Skeletal muscle tissue (tissue), 4 donors: ENCODE measurements around the gene FGF12. TPM values are rescaled to one million over a fixed set of nuclear protein-coding genes. Genes with fewer than 3 reads are reported as not detected.
"Not testable (repeated sequence)": the region's sequence is repeated elsewhere in the genome, so short reads cannot be mapped to it uniquely, and the experiment has no call there.

ENCODE experiments used
- H3K27ac ChIP-seq: one replicate; pipeline ENCODE4 v1.7.0; 2013; ENCODE audit warnings: mild to moderate bottlenecking, low read depth, low read length, inconsistent platforms
- H3K27me3 ChIP-seq, 3 donors: one replicate each; pipeline ENCODE4 v1.7.0; 2013; ENCODE audit warnings: low read length in 3 of 3; ENCODE audit not compliant: control insufficient read depth in 3 of 3, insufficient read depth in 3 of 3
- H3K36me3 ChIP-seq, 3 donors: one replicate each; pipeline ENCODE4 v1.7.0; 2013; ENCODE audit warnings: low read length in 3 of 3; ENCODE audit not compliant: control insufficient read depth in 3 of 3, insufficient read depth in 3 of 3
- H3K4me1 ChIP-seq, 3 donors: one replicate each; pipeline ENCODE4 v1.7.0; 2013; ENCODE audit warnings: low read length in 3 of 3, mild to moderate bottlenecking in 3 of 3; ENCODE audit not compliant: control insufficient read depth in 3 of 3, insufficient read depth in 3 of 3
- H3K4me3 ChIP-seq, 3 donors: one replicate each; pipeline ENCODE4 v1.7.0; 2013; ENCODE audit warnings: low read length in 3 of 3
- H3K9ac ChIP-seq, 3 donors: one replicate each; pipeline ENCODE4 v1.7.0; 2013; ENCODE audit warnings: low read length in 3 of 3, mild to moderate bottlenecking in 3 of 3, moderate library complexity in 2 of 3, low read depth in 1 of 3
- H3K9me3 ChIP-seq, 3 donors: one replicate each; pipeline ENCODE4 v1.7.0; 2013; ENCODE audit warnings: low read length in 3 of 3; ENCODE audit not compliant: control insufficient read depth in 3 of 3
- total RNA-seq: library from RNA; depleted of rRNA; stranded (reverse); fragments of >200 nt; gene quantifications from one replicate; pipeline ENCODE4 v1.2.3, GENCODE V29; 2014
- donor health status: Osteomylitis.

FGF12 gene
- total RNA-seq, 1 donor from 2014 or later = 2.1 TPM

- Histone ChIP-seq H3K4me1 (no peaks in the 10 kb centered on the region), H3K9ac (no peak overlapping the region), H3K4me3 (no peak overlapping the region), H3K36me3 (no peaks in the 10 kb centered on the region), H3K27ac (no peak overlapping the region), H3K27me3 (no peaks in the 10 kb centered on the region), H3K9me3 (no peaks in the 10 kb centered on the region)
Observed at GRCh38 chr3:192737506-192737905, 10.2 kb upstream of the FGF12 start.

- H3K27me3 ChIP-seq = peaks cover 0 to 3% (median 2%) of the 10 kb centered on the region in 3 donors
- H3K4me3 ChIP-seq = no peak overlapping the region
Observed at GRCh38 chr3:192731233-192731632, 3.9 kb upstream of the FGF12 start.

GRCh38 chr3:192726385-192726784, 956 bp downstream of the FGF12 start:
- H3K4me3 ChIP-seq = no peak overlapping the region
- H3K9me3 ChIP-seq = no peaks in the 10 kb centered on the region
- peaks cover 0 to 3% (median 2%) of the 10 kb centered on the region in 3 donors for H3K27me3 ChIP-seq
- no peak overlapping the region for H3K27ac ChIP-seq
- no peaks in the 10 kb centered on the region for H3K36me3 ChIP-seq
- H3K4me1 ChIP-seq = peaks cover 0 to 7% (median 2%) of the 10 kb centered on the region in 3 donors
- H3K9ac ChIP-seq = no peak overlapping the region

More at GRCh38 chr3:192731233-192731632, 3.9 kb upstream of the FGF12 start:
- no peaks in the 10 kb centered on the region for H3K9me3 ChIP-seq
- H3K27ac ChIP-seq = no peak overlapping the region
- H3K9ac ChIP-seq = no peak overlapping the region
- H3K4me1 ChIP-seq = peaks cover 0 to 7% (median 2%) of the 10 kb centered on the region in 3 donors
- H3K36me3 ChIP-seq = no peaks in the 10 kb centered on the region

GRCh38 chr3:192719964-192720363, 7.4 kb downstream of the FGF12 start:
- H3K4me3 ChIP-seq = no peak overlapping the region
- H3K36me3 ChIP-seq = no peaks in the 10 kb centered on the region
- no peak overlapping the region for H3K27ac ChIP-seq

GRCh38 chr3:192718156-192718555, 9.2 kb downstream of the FGF12 start:
- no peak overlapping the region for H3K9ac ChIP-seq
- H3K4me3 ChIP-seq = no peak overlapping the region
- no peaks in the 10 kb centered on the region for H3K4me1 ChIP-seq
- no peaks in the 10 kb centered on the region for H3K9me3 ChIP-seq
- no peak overlapping the region for H3K27ac ChIP-seq
- no peaks in the 10 kb centered on the region for H3K36me3 ChIP-seq
- no peaks in the 10 kb centered on the region for H3K27me3 ChIP-seq

More at GRCh38 chr3:192719964-192720363, 7.4 kb downstream of the FGF12 start:
- Histone ChIP-seq H3K9me3 (no peaks in the 10 kb centered on the region), H3K4me1 (no peaks in the 10 kb centered on the region), H3K9ac (no peak overlapping the region), H3K27me3 (no peaks in the 10 kb centered on the region)

GRCh38 chr3:192715126-192715525, 12.2 kb downstream of the FGF12 start:
- Histone ChIP-seq H3K27me3 (no peaks in the 10 kb centered on the region), H3K9me3 (no peaks in the 10 kb centered on the region), H3K36me3 (no peaks in the 10 kb centered on the region), H3K27ac (no peak overlapping the region), H3K4me1 (no peaks in the 10 kb centered on the region), H3K4me3 (no peak overlapping the region), H3K9ac (no peak overlapping the region)

GRCh38 chr3:192711126-192711525, 16.2 kb downstream of the FGF12 start:
- H3K27me3 ChIP-seq, H3K9me3 ChIP-seq, H3K9ac ChIP-seq, H3K4me3 ChIP-seq, H3K27ac ChIP-seq, H3K36me3 ChIP-seq, H3K4me1 ChIP-seq: not testable (repeated sequence)

GRCh38 chr3:192710366-192710765, 17.0 kb downstream of the FGF12 start:
- Histone ChIP-seq H3K9ac (no peak overlapping the region), H3K4me1 (no peaks in the 10 kb centered on the region), H3K4me3 (no peak overlapping the region)

GRCh38 chr3:192706272-192706671, 21.1 kb downstream of the FGF12 start:
- Histone ChIP-seq H3K4me1 (no peaks in the 10 kb centered on the region), H3K36me3 (no peaks in the 10 kb centered on the region), H3K27me3 (no peaks in the 10 kb centered on the region), H3K9ac (no peak overlapping the region), H3K4me3 (no peak overlapping the region), H3K9me3 (no peaks in the 10 kb centered on the region), H3K27ac (no peak overlapping the region)

More at GRCh38 chr3:192710366-192710765, 17.0 kb downstream of the FGF12 start:
- Histone ChIP-seq H3K36me3 (no peaks in the 10 kb centered on the region), H3K27me3 (no peaks in the 10 kb centered on the region), H3K9me3 (no peaks in the 10 kb centered on the region), H3K27ac (no peak overlapping the region)

GRCh38 chr3:192700885-192701284, 26.5 kb downstream of the FGF12 start:
- Histone ChIP-seq H3K9ac (no peak overlapping the region), H3K9me3 (no peaks in the 10 kb centered on the region), H3K4me3 (no peak overlapping the region), H3K27ac (no peak overlapping the region), H3K36me3 (no peaks in the 10 kb centered on the region), H3K4me1 (no peaks in the 10 kb centered on the region), H3K27me3 (no peaks in the 10 kb centered on the region)
